HuH-7.5 (cell line): ENCODE results near the gene PTPRN2.
"Not testable (repeated sequence)": the region's sequence is repeated elsewhere in the genome, so short reads cannot be mapped to it uniquely, and the experiment has no call there.

Source experiments
- DNase-seq: peaks from one replicate; pipeline ENCODE4 v3.0.0; 2011; ENCODE audit warnings: low spot score

PTPRN2 gene

DNA sequence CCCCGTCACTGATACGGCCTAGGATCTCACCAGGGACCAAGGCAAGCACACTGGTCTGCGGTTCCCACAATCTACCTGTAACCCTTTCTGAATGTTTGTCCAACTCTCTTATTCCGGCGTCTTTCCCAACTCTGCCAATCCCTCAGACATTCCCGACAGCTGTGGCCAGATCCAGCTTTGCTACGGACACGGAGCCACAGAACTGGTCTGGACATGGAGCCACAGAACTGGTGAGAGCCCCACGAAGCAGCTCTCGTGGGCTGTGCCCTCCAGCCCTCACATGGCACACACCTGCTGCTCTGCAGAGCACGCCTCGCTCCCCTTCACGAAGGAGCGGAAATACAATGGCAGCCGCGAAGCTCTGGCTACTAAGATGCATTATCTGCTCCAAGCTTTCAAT is 874.0 kb downstream of the PTPRN2 start:
- no peak for DNase-seq

DNA sequence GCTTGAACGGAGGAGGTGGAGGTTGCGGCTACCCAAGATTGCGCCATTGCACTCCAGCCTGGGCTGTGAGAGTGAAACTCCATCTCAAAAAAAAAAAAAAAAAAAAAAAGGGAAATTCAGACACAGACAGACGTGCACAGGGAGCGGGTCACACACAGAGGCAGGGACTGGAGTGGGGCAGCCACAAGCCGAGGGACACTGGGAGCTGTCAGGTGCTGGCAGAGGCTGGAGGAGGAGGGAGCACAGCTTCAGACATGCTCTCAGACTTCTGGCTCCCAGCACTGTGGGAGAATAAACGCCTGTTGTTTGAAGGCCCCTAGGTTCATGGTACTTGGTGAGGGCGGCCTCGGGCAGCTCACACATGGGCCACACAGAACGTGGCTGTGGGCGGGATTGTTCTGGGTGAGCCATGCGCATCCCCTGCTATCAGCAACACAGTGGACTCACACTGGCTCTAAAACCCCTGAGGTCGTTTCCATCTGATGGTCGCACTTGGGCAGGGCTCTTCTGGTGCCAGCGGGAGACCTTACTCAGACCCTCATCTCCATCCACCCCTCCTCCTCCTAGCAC is 874.9 kb downstream of the PTPRN2 start:
- no peak for DNase-seq

DNA sequence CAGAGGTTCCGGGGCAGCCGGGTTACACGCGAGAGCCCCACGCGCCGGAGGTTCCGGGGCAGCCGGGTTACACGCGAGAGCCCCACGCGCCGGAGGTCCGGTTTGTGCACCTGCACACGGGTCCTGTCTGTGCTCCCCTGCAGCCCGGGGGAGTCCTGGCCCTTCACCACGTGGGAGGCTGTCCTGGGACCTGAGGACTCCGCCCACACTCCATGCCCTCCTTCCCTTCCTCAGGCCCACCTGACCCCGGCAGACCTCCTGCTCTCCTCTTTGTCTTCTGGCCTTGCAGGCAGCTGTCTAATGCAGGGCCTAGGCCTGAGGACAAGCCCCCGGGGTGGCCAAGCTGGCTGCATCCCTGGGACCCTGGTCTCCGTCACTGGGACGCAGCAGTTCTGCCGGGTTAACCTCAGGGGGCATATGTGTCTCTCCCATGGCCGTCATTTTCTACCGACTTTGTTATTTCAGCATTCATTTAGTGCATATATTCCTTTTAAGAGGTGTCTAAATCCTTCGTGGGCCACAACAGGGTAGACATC is 876.2 kb downstream of the PTPRN2 start:
- no peak for DNase-seq

DNA sequence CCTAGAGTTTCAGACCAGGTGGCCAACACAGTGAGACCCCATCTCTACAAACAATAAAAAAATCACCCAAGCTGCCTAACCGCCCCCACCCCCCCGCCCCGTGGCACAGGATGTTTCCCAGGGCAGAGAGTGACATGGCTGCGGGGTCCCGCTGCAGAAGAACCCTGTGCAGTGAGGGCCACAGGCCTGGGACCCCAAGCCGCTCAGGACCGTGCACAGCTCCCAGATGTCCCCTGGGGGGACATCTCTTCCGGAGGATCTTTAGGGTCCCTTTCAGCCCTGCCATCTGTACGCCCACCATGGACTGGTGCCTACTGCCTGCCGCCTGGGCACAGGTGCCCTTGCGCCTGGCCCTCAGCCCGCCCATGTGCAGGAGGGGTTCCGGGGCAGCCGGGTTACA is 877.2 kb downstream of the PTPRN2 start:
- no peak for DNase-seq

DNA sequence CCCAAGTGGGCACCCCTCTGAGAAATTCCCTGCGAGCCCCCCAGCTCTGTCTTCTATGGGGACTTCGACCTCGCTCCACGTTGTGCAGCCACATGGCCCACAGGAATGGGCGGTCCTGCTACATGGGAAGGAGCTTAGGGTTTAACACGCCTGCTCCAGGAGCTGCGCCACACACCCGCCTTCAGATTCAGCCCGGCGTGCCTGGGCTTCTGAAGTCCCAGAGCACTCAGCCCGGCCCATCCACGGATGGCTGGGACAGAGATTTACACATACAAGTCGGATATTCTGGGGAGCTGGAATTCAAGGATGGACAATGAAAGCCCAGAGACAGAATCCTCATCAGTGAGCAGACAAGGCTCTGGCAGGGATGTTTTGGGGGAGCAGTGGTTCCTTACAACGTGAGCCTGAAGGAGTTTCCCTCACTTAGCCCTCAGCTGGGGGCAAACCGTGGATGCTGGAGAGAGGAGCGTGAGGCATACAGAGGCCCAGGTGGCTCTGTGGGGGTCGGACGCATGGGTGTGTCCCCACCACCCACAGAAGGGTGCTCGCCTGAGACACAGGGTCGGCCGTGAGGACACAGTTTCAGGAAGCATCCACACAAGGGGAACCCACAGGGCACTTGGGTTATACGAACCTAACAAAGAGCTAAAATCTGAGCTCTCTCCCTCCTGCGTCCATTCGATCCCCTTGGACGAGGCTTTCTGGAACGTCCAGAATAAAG is 877.9 kb downstream of the PTPRN2 start:
- no peak for DNase-seq

DNA sequence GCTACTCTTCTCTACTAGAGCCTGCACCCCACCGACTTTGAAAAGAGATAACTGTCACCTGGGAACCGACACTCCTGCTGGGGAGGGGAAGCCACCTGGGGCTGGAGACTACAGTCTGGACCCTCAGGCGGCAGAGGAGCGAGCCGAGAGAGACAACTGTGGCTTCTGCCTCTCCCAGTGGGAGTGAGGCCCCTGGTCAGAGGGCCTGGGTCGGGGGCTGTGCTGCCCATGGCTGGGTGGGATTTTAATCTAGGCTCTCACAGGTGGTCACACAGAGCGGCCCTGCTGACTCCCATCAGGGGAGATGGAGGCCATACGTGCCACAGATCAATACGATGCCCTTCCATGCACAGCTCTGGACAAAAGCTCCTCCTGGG is 878.7 kb downstream of the PTPRN2 start:
- DNase-seq = no peak

DNA sequence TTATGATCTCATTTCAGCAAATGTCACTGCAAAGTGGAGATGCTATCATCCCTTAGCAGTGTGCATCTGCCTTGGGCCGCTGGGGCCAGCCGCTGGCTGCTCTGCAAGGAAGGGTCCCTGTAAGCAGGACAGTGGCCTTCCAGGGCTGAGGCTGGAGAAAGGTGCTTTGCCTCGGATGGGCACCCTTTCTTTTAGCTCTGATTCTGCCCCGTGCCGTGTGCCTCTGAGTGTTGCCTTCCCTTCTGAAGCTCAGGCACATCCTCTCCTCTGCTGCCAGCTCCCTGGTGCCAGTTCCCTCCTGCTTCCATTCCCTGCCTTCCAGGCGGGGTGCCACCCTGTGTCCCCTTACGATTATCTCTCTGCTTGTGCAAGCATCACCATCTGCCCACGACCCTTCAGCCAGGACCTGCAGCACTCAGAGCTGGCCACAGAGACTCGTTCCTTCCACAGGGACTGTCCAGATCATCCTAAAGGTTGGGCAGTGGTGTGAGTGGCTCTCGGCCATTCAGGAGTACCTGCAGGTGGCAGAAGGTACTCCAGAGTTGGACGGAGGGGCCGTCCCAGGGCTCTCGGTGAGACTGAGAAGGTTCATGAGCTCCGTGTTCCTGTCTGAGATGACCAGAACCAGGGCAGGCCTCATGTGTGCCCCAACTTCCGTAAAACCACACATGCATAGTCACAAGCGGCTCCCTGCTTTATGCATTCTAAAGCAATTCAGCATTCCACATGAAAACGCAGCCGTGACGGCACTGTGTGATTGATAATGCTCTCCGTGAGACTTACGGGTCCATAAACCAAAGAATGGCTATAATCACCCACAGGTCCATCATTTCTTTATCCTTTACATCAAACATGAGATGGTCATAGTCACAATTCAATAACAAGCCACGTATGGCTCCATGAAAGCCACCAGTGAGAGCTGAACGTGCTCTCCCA is 879.4 kb downstream of the PTPRN2 start:
- DNase-seq = no peak

DNA sequence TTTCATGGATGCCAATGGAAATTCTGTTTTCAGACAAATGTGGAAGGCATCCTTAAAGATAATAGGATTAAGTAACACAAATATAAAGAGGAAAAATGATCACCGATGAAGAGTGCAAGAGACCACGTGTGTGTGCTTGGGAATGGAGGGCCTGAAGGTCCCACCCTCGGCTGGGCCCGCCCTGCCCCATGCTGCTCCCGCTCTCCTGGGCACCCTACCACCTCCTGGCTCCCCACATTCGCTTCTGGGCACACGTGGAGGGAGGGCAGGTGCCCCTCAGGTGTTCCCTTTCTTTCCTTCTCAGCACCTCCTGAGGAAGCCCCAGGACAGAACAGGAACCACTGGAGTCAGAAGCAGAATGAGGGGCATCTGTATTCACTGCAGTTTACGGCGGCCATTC is 883.3 kb downstream of the PTPRN2 start:
- DNase-seq = no peak

DNA sequence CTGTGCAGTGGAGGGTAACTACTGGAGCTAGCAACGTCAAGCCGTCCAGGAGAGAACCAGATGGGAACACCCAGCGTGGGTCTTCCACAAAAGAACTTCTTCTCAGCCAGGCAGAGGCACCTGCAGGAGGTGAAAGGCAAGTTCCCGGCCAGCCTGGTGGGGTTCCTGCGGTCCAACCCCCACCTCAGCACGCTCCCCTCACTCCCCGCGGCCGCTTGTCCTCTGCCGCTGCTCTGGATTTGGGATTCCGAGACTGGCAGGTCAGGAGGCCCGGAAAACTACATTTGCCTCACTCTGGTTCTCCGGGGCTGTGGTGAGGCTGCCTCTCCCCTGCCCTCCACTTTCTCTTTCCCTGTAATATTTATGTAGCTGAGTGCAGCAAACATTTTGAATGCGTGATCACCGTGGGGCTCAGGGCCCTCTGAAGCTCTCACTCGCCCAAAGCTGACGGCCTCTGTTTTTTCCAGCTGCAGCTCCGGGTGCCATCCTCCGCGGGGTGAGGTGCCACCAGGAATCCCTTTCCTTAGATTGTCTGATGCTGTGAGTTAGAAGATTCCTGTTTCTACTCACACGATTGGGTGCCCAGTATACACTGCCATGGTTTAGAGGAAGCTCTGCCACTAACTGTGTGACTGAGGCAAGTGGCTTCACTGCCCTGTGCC is 884.0 kb downstream of the PTPRN2 start:
- DNase-seq = no peak

DNA sequence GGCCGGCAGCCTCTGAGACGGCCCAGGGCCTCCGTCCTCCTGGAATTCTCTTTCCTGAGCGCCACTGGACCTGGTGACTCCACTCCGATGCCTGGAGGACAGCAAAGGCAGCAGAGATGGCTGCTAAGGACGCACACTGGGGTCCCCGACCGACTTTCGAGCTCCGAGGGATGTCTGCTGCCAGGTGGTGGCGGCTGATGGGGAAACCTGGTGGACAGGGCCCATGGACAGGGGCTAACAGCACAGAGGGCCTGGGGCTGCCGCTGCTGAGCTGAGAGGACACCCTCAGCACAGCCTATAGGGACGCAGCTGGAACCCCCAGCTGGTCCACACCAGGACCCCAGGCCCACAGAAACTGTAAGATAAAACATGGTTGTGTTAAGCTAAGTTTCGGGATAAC is 884.5 kb downstream of the PTPRN2 start:
- DNase-seq = no peak

DNA sequence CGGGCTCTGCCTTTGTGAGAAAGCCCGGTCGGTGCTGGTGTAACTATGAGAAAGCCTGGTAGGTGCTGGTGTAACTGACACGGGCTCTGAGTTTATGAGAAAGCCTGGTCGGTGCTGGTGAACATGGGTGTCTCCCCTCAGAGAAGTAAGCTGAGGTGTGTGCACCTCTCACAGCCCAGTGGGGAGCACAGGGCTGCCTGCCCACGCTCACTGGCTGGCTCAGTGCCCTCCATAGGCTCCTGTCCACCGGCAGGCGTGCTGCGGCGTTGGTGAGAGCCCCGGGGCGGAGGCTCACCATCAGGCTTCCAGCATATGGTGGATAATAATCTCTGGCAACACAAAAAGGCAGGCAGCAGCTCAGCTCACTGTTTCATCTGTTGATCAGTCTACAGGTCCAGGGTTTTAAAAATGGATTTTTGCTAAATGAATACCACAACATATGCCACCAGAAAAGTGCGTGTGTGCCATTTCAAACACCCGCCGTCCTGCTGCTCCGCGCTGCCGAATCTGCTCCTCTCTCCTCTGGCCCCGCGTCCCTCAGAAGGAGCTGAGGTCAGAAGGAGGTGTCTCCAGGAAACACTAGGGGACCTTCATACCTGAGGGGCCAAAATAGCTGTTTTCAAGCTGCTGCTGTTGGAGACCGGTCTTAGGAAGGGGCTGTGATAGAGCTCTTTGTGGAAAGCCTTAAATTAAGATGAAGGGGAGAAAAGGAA is 885.2 kb downstream of the PTPRN2 start:
- no peak for DNase-seq

DNA sequence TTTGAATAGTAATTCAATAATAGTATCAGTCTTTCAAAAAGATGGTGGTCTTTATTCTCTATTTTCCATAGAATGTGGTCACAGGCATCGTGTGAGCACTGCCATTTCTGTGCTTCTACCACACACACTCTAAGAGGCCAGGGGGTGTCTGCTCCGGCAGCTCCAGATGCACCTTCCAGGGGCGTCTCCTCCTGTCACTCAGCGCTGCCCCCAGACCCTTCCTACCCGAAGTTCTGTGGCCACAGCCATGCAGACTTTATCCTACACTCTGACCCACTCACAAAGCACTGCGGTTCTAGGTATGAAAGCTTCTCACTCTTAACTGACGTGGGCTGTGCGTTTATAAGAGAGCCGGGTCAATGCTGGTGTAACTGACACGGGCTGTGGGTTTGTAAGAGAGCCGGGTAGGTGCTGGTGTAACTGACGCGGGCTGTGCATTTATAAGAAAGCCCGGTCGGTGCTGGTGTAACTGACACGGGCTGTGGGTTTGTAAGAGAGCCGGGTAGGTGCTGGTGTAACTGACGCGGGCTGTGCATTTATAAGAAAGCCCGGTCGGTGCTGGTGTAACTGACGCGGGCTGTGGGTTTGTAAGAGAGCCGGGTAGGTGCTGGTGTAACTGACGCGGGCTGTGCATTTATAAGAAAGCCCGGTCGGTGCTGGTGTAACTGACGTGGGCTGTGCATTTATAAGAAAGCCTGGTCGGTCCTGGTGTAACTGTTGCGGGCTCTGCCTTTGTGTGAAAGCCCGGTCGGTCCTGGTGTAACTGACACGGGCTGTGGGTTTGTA is 886.0 kb downstream of the PTPRN2 start:
- DNase-seq = not testable (repeated sequence)

DNA sequence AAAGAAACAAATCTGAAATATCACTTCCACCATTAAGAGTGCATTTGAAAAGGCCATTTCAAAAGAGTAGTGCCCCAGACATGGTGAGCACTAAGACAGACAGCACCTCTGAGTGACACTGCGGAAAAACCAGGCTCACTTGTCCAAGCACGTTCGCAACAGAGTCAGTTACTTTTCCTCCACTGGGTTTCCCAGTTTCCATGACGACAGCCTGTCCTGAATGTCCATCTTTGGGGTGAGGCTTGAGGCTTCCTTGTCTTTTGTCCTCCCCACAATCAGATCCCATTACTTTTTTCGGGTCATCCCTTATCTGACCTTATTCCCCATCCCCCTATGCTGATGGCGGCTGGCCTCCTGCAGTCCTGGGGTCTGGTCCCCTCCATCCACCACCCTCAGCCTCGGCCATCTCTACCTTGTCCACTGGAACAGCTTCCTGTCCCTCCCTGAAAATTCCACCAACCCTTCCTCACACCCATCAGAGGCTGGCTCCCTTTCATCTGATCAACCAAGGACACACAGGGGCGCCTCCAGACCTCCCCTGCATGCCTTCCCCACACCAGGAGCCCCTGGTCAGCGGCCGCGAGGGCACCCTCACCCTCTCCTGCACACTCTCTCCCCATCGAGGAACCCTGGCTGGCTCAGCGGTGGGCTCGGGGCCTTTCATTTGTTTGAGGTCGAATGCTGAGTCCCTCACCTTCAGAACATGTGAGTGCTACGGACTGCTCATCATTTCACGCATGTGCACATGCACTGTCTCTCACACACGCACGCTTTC is 887.2 kb downstream of the PTPRN2 start:
- no peak for DNase-seq

DNA sequence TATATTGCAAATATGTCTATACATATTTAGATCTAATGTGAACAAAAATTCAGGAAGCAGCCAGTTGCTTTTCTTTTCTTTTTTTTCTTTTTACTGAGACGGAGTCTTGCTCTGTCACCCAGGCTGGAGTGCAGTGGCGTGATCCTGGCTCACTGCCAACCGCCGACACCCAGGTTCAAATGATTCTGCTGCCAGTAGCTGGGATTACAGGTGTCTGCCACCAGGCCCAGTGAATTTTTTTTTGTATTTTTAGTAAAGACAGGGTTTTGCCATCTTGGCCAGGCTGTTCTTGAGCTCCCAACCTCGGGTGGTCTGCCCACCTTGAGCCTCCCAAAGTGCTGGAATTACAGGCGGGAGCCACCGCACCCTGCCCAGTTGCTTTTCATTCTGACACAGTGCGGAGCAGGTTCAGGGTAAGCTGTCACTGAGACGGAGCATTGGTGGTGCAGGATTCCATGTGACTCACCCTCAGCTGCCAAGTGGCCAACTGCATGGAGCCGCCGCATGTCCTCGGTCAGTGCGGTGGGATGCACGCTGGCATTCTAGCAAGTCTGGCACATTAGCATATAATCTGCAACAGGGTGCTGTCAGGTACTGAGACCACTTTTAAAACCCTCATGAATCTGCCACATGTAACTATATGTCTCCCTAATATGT is 888.1 kb downstream of the PTPRN2 start:
- DNase-seq = no peak

DNA sequence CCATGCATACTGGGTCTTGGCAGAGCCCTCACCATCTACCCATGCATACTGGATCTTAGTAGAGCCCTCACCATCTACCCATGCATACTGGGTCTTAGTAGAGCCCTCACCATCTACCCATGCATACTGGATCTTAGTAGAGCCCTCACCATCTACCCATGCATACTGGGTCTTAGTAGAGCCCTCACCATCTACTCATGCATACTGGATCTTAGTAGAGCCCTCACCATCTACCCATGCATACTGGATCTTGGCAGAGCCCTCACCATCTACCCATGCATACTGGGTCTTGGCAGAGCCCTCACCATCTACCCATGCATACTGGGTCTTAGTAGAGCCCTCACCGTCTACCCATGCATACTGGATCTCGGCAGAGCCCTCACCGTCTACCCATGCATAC is 890.3 kb downstream of the PTPRN2 start:
- not testable (repeated sequence) for DNase-seq

DNA sequence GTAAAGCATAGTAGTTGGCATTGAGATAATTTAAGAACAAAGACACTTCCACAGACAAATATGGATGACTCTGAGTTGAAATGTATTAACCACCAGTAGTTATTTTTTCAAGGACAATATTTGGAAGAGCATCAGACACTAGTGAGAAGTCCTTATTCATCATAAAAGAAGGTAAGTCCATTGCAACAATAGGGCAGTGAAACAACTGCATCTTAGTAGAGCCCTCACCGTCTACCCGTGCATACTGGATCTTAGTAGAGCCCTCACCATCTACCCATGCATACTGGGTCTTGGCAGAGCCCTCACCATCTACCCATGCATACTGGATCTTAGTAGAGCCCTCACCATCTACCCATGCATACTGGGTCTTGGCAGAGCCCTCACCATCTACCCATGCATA is 892.0 kb downstream of the PTPRN2 start:
- DNase-seq = not testable (repeated sequence)

DNA sequence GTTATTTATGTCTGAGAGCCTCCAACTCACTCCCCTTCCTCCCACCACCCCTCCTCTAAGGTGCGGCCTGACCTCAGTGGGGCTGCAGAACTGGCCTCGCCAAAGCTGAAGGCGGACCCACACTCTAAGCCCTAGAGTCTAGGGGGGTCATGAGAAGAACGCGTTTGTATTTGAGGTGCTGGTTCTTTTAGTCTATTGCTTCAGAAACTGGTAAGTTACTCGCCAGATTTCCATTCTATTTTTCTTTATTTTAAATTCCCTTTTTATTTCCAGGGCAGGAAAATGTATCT is 893.3 kb downstream of the PTPRN2 start:
- no peak for DNase-seq

DNA sequence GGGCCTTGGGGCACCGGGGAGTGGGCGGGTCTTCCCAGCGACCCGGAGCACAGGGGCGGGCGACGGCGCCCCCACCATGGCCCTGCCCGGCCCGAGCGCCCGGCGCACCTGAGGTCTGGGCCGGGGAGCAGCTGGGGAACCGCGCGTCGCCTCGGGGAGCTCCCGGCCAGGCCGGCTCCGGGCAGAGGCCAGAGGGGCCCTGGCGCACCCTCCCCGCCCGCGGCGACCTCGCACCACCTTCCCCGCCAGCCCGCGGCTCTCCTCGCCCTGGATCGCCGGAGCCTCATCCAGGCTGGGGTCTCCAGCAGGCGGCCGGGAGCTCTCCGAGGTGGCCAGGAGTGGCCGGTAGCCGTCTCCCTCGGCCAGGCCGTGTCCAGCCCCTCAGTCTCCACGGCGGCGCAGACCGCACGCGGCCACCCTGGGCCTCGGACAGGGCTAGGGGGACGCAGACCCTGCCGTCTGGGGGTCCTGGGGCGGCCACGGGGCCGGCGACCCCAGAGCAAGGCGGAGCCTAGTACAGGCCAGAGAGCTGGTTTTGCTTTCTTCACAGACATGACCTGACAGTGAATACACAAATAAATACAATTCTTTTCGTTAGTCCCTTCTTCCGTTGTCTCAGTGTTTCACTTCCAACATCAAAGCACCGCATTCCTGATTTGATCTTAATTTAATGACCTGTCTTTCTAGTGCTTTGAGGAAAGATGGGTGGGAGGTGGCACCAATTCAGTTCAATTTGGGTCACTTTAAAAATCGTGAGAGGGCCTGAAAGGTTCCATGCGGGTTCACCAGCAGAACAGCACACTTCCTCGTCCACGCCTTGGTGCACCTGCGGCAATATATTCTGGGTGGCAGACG is 893.9 kb downstream of the PTPRN2 start:
- no peak for DNase-seq

DNA sequence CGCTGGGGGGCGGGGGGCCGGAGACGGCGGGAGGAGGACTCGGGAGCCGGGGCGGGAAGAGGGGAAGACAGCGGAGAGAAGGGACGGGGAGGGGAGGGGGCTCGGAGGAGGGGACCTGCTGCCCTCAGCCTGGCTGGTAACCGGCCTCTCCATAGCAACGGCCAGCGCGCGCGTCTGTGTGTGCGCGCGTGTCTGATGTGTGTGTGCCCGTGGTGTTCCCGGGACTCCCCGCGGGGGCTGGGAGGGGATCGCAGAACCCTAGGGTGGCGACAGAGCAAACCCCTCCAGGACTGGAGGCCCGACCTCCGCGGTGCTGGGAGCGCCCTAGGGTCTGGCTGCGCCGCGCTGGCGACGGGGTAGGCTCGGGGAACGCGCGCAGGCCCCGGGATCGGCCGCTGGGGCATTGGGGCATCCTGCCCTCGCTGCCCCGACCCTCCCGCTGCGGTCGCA is 894.5 kb downstream of the PTPRN2 start:
- DNase-seq = no peak
